Measurements from ENCODE around the gene ABCA12. TPM values are rescaled to one million over a fixed set of nuclear protein-coding genes. Genes with fewer than 3 reads are reported as not detected.

The ABCA12 gene
- total RNA-seq, 1 donor from 2014 or later: 0.12 TPM

GRCh38 chr2:215141706-215142105, 3.3 kb upstream of the ABCA12 start:
- no peaks in the 10 kb centered on the region for H3K36me3 Mint-ChIP-seq (ENCODE audit: low read depth)
- TF ChIP-seq CTCF (conservative IDR thresholded peaks at IDR 0.05): no peak
- H3K9me3 Mint-ChIP-seq: no peaks in the 10 kb centered on the region
- no peak overlapping the region for H3K4me3 Mint-ChIP-seq
- H3K27me3 Mint-ChIP-seq (ENCODE audit: low read depth): no peaks in the 10 kb centered on the region
- no peak overlapping the region for H3K27ac Mint-ChIP-seq (ENCODE audit: unreplicated experiment)
- H3K4me1 Mint-ChIP-seq: no peaks in the 10 kb centered on the region
- DNase-seq (ENCODE audit: low read depth, low spot score): no peak

- H3K36me3 Mint-ChIP-seq (ENCODE audit: low read depth): no peaks in the 10 kb centered on the region
- H3K9me3 Mint-ChIP-seq: no peaks in the 10 kb centered on the region
- no peaks in the 10 kb centered on the region for H3K27me3 Mint-ChIP-seq (ENCODE audit: low read depth)
- DNase-seq (ENCODE audit: low read depth, low spot score): no peak
- H3K4me3 Mint-ChIP-seq: no peak overlapping the region
- no peak for TF ChIP-seq CTCF (conservative IDR thresholded peaks at IDR 0.05)
- H3K4me1 Mint-ChIP-seq: no peaks in the 10 kb centered on the region
- H3K27ac Mint-ChIP-seq (ENCODE audit: unreplicated experiment): no peak overlapping the region
Measured at GRCh38 chr2:215140166-215140707, 1.8 kb upstream of the ABCA12 start.

- DNase-seq (ENCODE audit: low read depth, low spot score): no peak
- Mint-ChIP-seq H3K27me3 (ENCODE audit: low read depth) (no peaks in the 10 kb centered on the region), H3K4me3 (no peak overlapping the region), H3K27ac (ENCODE audit: unreplicated experiment) (no peak overlapping the region), H3K36me3 (ENCODE audit: low read depth) (no peaks in the 10 kb centered on the region), H3K4me1 (no peaks in the 10 kb centered on the region), H3K9me3 (no peaks in the 10 kb centered on the region)
- TF ChIP-seq CTCF (conservative IDR thresholded peaks at IDR 0.05): no peak
Measured at GRCh38 chr2:215137741-215138340, 585 bp downstream of the ABCA12 start.

DNA sequence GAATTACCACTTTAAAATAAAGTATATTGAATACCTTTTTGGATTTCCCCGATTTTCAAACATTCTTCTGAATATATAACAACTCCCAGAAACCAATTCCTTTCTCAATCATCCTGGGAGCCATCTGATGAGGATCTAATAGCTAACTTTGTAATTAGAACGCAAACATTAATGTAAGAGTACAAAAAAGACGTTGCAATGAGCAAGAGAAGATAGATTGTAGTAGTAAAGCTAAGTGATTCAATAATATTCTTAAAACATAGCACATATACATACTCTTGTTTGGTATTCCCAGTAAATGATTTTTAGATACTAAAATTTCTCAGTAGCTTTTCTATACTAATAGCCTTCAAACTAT, 1.1 kb downstream of the ABCA12 start:
- no peaks in the 10 kb centered on the region for H3K4me1 Mint-ChIP-seq
- H3K9me3 Mint-ChIP-seq: no peaks in the 10 kb centered on the region
- H3K27ac Mint-ChIP-seq (ENCODE audit: unreplicated experiment): no peak overlapping the region
- no peak overlapping the region for H3K4me3 Mint-ChIP-seq
- no peak for TF ChIP-seq CTCF (conservative IDR thresholded peaks at IDR 0.05)
- no peaks in the 10 kb centered on the region for H3K36me3 Mint-ChIP-seq (ENCODE audit: low read depth)
- DNase-seq (ENCODE audit: low read depth, low spot score): no peak
- H3K27me3 Mint-ChIP-seq (ENCODE audit: low read depth): no peaks in the 10 kb centered on the region

GRCh38 chr2:215136669-215137328, 1.6 kb downstream of the ABCA12 start:
- Mint-ChIP-seq H3K27ac (ENCODE audit: unreplicated experiment) (no peak overlapping the region), H3K27me3 (ENCODE audit: low read depth) (no peaks in the 10 kb centered on the region), H3K9me3 (no peaks in the 10 kb centered on the region), H3K4me3 (no peak overlapping the region), H3K4me1 (no peaks in the 10 kb centered on the region), H3K36me3 (ENCODE audit: low read depth) (no peaks in the 10 kb centered on the region)
- TF ChIP-seq CTCF (conservative IDR thresholded peaks at IDR 0.05): no peak
- no peak for DNase-seq (ENCODE audit: low read depth, low spot score)
